Transverse colon (tissue), 4 donors: ENCODE measurements around the gene HSPB3.

Source experiments
- POLR2A ChIP-seq: fragments of 450-650 bp; IDR thresholded peaks from one replicate; pipeline ENCODE4 v1.6.1; 2016; ENCODE audit warnings: antibody characterized with exemption, mild to moderate bottlenecking, moderate library complexity
- POLR2AphosphoS5 ChIP-seq, 3 donors: sonication (generic); formaldehyde crosslinking; IDR thresholded peaks; one replicate each; pipeline ENCODE4 v1.6.1; 2016; ENCODE audit warnings: antibody characterized with exemption in 3 of 3
- TF ChIP-seq, protein P1 (sequence below), 5 experiments: fragments of 200-600 bp in 3 of 5; fragments of 450-650 bp in 2 of 5; sonication (generic) in 3 of 5; IDR thresholded peaks; 1 replicate in 2 of 5; 2 replicates in 3 of 5; pipeline ENCODE4 v1.5.1; 2016 to 2017; ENCODE audit warnings: antibody characterized with exemption in 5 of 5, inconsistent platforms in 3 of 5, mild to moderate bottlenecking in 2 of 5, moderate library complexity in 1 of 5

DNA sequence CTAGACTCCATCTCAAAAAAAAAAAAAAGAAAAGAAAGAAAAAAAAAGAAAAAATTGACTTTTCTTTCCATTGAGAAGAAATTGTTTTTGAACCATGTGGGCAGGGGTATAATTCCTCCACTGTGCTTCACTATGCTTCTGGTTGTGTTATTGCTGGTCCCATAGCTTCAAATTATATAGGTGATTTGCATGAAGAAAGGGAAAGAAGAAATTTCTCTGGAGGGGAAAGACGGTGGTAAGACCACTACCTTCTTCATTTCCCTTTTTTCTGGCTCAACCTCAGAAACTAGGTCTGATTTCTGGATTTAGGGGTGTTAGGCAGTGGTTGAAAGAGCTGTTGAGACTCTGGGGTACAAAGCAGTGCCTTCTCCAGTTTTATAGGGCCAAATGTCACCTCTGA lies 29.3 kb upstream of the HSPB3 start:
- TF ChIP-seq, protein P1, sequence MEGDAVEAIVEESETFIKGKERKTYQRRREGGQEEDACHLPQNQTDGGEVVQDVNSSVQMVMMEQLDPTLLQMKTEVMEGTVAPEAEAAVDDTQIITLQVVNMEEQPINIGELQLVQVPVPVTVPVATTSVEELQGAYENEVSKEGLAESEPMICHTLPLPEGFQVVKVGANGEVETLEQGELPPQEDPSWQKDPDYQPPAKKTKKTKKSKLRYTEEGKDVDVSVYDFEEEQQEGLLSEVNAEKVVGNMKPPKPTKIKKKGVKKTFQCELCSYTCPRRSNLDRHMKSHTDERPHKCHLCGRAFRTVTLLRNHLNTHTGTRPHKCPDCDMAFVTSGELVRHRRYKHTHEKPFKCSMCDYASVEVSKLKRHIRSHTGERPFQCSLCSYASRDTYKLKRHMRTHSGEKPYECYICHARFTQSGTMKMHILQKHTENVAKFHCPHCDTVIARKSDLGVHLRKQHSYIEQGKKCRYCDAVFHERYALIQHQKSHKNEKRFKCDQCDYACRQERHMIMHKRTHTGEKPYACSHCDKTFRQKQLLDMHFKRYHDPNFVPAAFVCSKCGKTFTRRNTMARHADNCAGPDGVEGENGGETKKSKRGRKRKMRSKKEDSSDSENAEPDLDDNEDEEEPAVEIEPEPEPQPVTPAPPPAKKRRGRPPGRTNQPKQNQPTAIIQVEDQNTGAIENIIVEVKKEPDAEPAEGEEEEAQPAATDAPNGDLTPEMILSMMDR (IDR thresholded peaks at IDR 0.05) = no peak
- no peak for TF ChIP-seq POLR2A
- TF ChIP-seq POLR2AphosphoS5 (IDR thresholded peaks at IDR 0.05) = no peak
